GM12874 (cell line): ENCODE results near the gene IFNB1.

ENCODE experiments used
- CTCF ChIP-seq: IDR thresholded peaks from 2 replicates; pipeline ENCODE4 v1.5.1; 2011; ENCODE audit warnings: low read depth, mild to moderate bottlenecking, control low read depth, low read length, moderate library complexity; ENCODE audit not compliant: insufficient read depth

The IFNB1 gene

GRCh38 chr9:21028466-21028865 is 49.3 kb downstream of the IFNB1 start:
- TF ChIP-seq CTCF = no peak

DNA sequence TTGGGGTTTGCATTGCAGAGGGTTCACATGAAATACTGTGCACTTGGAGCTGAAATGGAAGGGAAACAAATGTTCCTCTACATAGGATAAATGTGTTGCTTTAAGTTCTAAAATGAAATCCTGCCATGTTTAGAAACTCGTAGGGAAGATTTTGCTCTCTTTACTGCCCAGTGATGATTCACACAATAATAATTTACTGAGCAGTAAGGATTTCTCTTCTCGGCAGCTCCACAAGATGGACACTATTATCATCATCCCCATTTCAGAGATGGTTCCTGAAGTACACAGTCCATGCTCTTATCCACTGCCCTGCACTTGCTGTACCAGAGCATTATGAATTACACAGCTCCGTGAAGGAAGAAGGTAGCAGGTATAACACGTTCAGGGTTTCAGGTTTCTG is 50.4 kb downstream of the IFNB1 start:
- TF ChIP-seq CTCF = no peak
